WTC11 (cell line): ENCODE data around the gene TBC1D22A.

Experiments used
- AFF4 ChIP-seq: sonication (generic); formaldehyde crosslinking; IDR thresholded peaks from 2 replicates; pipeline ENCODE4 v1.8.1; 2023; ENCODE audit warnings: mild to moderate bottlenecking, missing genetic modification reagents, borderline replicate concordance
- CREB1 ChIP-seq: sonication (generic); formaldehyde crosslinking; IDR thresholded peaks from 2 replicates; pipeline ENCODE4 v1.8.0; 2023; ENCODE audit warnings: mild to moderate bottlenecking, missing genetic modification reagents
- CTCF ChIP-seq: fragments of 200-600 bp; IDR thresholded peaks from 2 replicates; pipeline ENCODE4 v1.8.0; 2022; ENCODE audit warnings: antibody characterized with exemption
- GABPB1 ChIP-seq: sonication (generic); formaldehyde crosslinking; IDR thresholded peaks from 2 replicates; pipeline ENCODE4 v1.8.1; 2023; ENCODE audit warnings: mild to moderate bottlenecking, missing genetic modification reagents
- NFE2L1 ChIP-seq: sonication (generic); formaldehyde crosslinking; IDR thresholded peaks from 2 replicates; pipeline ENCODE4 v1.8.1; 2023; ENCODE audit warnings: missing genetic modification reagents
- PREB ChIP-seq: sonication (generic); formaldehyde crosslinking; IDR thresholded peaks from 2 replicates; pipeline ENCODE4 v1.8.1; 2022; ENCODE audit warnings: mild to moderate bottlenecking, missing genetic modification reagents, moderate library complexity, borderline replicate concordance
- SMAD4 ChIP-seq: sonication (generic); formaldehyde crosslinking; IDR thresholded peaks from 2 replicates; pipeline ENCODE4 v1.8.0; 2022; ENCODE audit warnings: mild to moderate bottlenecking, missing genetic modification reagents
- ZNF317 ChIP-seq: sonication (generic); formaldehyde crosslinking; IDR thresholded peaks from 2 replicates; pipeline ENCODE4 v1.8.1; 2023; ENCODE audit warnings: low read depth, mild to moderate bottlenecking, moderate library complexity, missing genetic modification reagents, borderline replicate concordance
- TF ChIP-seq, protein P1 (sequence below): sonication (generic); formaldehyde crosslinking; IDR thresholded peaks from 2 replicates; pipeline ENCODE4 v1.8.0; 2022; ENCODE audit warnings: mild to moderate bottlenecking, missing genetic modification reagents

GRCh38 chr22:47022475-47022874 lies 260.0 kb downstream of the TBC1D22A start:
- TF ChIP-seq CTCF (no peak), SMAD4 (CRISPR knock-in tag) (no peak), NFE2L1 (no peak), ZNF317 (CRISPR knock-in tag) (no peak), CREB1 (CRISPR knock-in tag) (no peak), AFF4 (no peak), PREB (no peak), GABPB1 (CRISPR knock-in tag) (no peak)
- TF ChIP-seq, protein P1, sequence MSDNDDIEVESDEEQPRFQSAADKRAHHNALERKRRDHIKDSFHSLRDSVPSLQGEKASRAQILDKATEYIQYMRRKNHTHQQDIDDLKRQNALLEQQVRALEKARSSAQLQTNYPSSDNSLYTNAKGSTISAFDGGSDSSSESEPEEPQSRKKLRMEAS (CRISPR knock-in tag): no peak
